Breast epithelium (tissue), 3 donors: ENCODE data around the gene RBL2.

ENCODE experiments used
- CTCF ChIP-seq, 3 donors: fragments of 450-650 bp; IDR thresholded peaks; one replicate each; pipeline ENCODE4 v1.5.1; 2016 to 2017; ENCODE audit warnings: antibody characterized with exemption in 3 of 3, mild to moderate bottlenecking in 3 of 3, moderate library complexity in 3 of 3
- POLR2AphosphoS5 ChIP-seq, 3 donors: sonication (generic); formaldehyde crosslinking; IDR thresholded peaks; one replicate each; pipeline ENCODE4 v1.6.1; 2017; ENCODE audit warnings: antibody characterized with exemption in 3 of 3

- TF ChIP-seq CTCF (IDR thresholded peaks at IDR 0.05): no peak
- TF ChIP-seq POLR2AphosphoS5 (IDR thresholded peaks at IDR 0.05): no peak
Measured at GRCh38 chr16:53446090-53446489, 11.8 kb downstream of the RBL2 start.
